ENCODE results near the gene MEGF11.

- TF ChIP-seq POLR2AphosphoS5 (IDR thresholded peaks at IDR 0.05; ENCODE audit: borderline replicate concordance, low read depth, low read length) (no peak), EZH2 (IDR thresholded peaks at IDR 0.05) (no peak), FOXP2 (optimal IDR thresholded peaks at IDR 0.05; ENCODE audit: control extremely low read depth, extremely low read length, insufficient read depth) (no peak)
These were observed 87.7 kb downstream of the MEGF11 start for GRCh38 chr15:66165856-66166255.
